Measurements from ENCODE around the gene COL4A1.

The COL4A1 gene

GRCh38 chr13:110305544-110305943, 1.4 kb downstream of the COL4A1 start:
- H3K27ac ChIP-seq = no peak overlapping the region
- TF ChIP-seq CTCF (conservative IDR thresholded peaks at IDR 0.05; ENCODE audit: low read depth, low read length) = no peak
- H3K4me1 ChIP-seq (ENCODE audit: low read depth, poor library complexity, severe bottlenecking) = no peaks in the 10 kb centered on the region
- no peak overlapping the region for H2AFZ ChIP-seq (ENCODE audit: low read depth)
- H4K20me1 ChIP-seq (ENCODE audit: insufficient read depth) = no peaks in the 10 kb centered on the region
- H3K27me3 ChIP-seq (ENCODE audit: insufficient read depth, low read depth) = no peaks in the 10 kb centered on the region
- no peak overlapping the region for H3K9ac ChIP-seq
- H3K36me3 ChIP-seq (ENCODE audit: insufficient read depth) = no peaks in the 10 kb centered on the region
- H3K4me3 ChIP-seq (IDR thresholded peaks at IDR 0.05; ENCODE audit: insufficient read depth, low read depth, low read length) = no peak overlapping the region
- H3K4me2 ChIP-seq = no peak overlapping the region
- H3K79me2 ChIP-seq (ENCODE audit: insufficient read depth, low read depth) = no peaks in the 10 kb centered on the region

GRCh38 chr13:110305001-110305400, 2.0 kb downstream of the COL4A1 start:
- Histone ChIP-seq H3K36me3 (ENCODE audit: insufficient read depth) (no peaks in the 10 kb centered on the region), H3K27ac (no peak overlapping the region), H3K9ac (no peak overlapping the region), H2AFZ (ENCODE audit: low read depth) (no peak overlapping the region), H3K4me3 (IDR thresholded peaks at IDR 0.05; ENCODE audit: insufficient read depth, low read depth, low read length) (no peak overlapping the region), H3K27me3 (ENCODE audit: insufficient read depth, low read depth) (no peaks in the 10 kb centered on the region), H4K20me1 (ENCODE audit: insufficient read depth) (no peaks in the 10 kb centered on the region), H3K4me2 (no peak overlapping the region), H3K4me1 (ENCODE audit: low read depth, poor library complexity, severe bottlenecking) (no peaks in the 10 kb centered on the region), H3K79me2 (ENCODE audit: insufficient read depth, low read depth) (no peaks in the 10 kb centered on the region)
- no peak for TF ChIP-seq CTCF (conservative IDR thresholded peaks at IDR 0.05; ENCODE audit: low read depth, low read length)

- no peaks in the 10 kb centered on the region for H4K20me1 ChIP-seq (ENCODE audit: insufficient read depth)
- no peak overlapping the region for H3K4me2 ChIP-seq
- H3K27ac ChIP-seq = no peak overlapping the region
- H3K79me2 ChIP-seq (ENCODE audit: insufficient read depth, low read depth) = no peaks in the 10 kb centered on the region
- no peaks in the 10 kb centered on the region for H3K27me3 ChIP-seq (ENCODE audit: insufficient read depth, low read depth)
- no peak overlapping the region for H3K4me3 ChIP-seq (IDR thresholded peaks at IDR 0.05; ENCODE audit: insufficient read depth, low read depth, low read length)
- TF ChIP-seq CTCF (conservative IDR thresholded peaks at IDR 0.05; ENCODE audit: low read depth, low read length) = no peak
- H3K4me1 ChIP-seq (ENCODE audit: low read depth, poor library complexity, severe bottlenecking) = no peaks in the 10 kb centered on the region
- H3K36me3 ChIP-seq (ENCODE audit: insufficient read depth) = no peaks in the 10 kb centered on the region
- no peak overlapping the region for H3K9ac ChIP-seq
- no peak overlapping the region for H2AFZ ChIP-seq (ENCODE audit: low read depth)
Measured at GRCh38 chr13:110304256-110304655, 2.7 kb downstream of the COL4A1 start.

GRCh38 chr13:110303644-110304043, 3.3 kb downstream of the COL4A1 start:
- Histone ChIP-seq H3K4me1 (ENCODE audit: low read depth, poor library complexity, severe bottlenecking) (no peaks in the 10 kb centered on the region), H3K79me2 (ENCODE audit: insufficient read depth, low read depth) (no peaks in the 10 kb centered on the region), H3K4me2 (no peak overlapping the region), H3K27me3 (ENCODE audit: insufficient read depth, low read depth) (no peaks in the 10 kb centered on the region), H3K9ac (no peak overlapping the region), H3K27ac (no peak overlapping the region), H3K36me3 (ENCODE audit: insufficient read depth) (no peaks in the 10 kb centered on the region), H2AFZ (ENCODE audit: low read depth) (no peak overlapping the region), H4K20me1 (ENCODE audit: insufficient read depth) (no peaks in the 10 kb centered on the region), H3K4me3 (IDR thresholded peaks at IDR 0.05; ENCODE audit: insufficient read depth, low read depth, low read length) (no peak overlapping the region)
- no peak for TF ChIP-seq CTCF (conservative IDR thresholded peaks at IDR 0.05; ENCODE audit: low read depth, low read length)

- no peak for TF ChIP-seq CTCF (conservative IDR thresholded peaks at IDR 0.05; ENCODE audit: low read depth, low read length)
- Histone ChIP-seq H3K9ac (no peak overlapping the region), H3K27ac (no peak overlapping the region), H3K36me3 (ENCODE audit: insufficient read depth) (no peaks in the 10 kb centered on the region), H3K79me2 (ENCODE audit: insufficient read depth, low read depth) (no peaks in the 10 kb centered on the region), H3K27me3 (ENCODE audit: insufficient read depth, low read depth) (no peaks in the 10 kb centered on the region), H3K4me1 (ENCODE audit: low read depth, poor library complexity, severe bottlenecking) (no peaks in the 10 kb centered on the region), H4K20me1 (ENCODE audit: insufficient read depth) (no peaks in the 10 kb centered on the region), H3K4me3 (IDR thresholded peaks at IDR 0.05; ENCODE audit: insufficient read depth, low read depth, low read length) (no peak overlapping the region), H3K4me2 (no peak overlapping the region), H2AFZ (ENCODE audit: low read depth) (no peak overlapping the region)
Measured at GRCh38 chr13:110302997-110303396, 4.0 kb downstream of the COL4A1 start.
